IMR-90 (cell line): ENCODE results near the gene PIWIL4. TPM values are rescaled to one million over a fixed set of nuclear protein-coding genes. Genes with fewer than 3 reads are reported as not detected.

Experiments
- ATAC-seq: fragments of 200-7000 bp; cut with Tn5 transposase; 2 replicates; pipeline ENCODE4 v1.9.1; 2020; ENCODE audit warnings: low read depth, mild to moderate bottlenecking, moderate library complexity
- BruUV-seq: library from RNA; stranded (reverse); fragments of 400-500 nt; replicated peaks from 2 replicates; lab custom pipeline; 2021; lab: Mats Ljungman, UMichigan
- CTCF ChIA-PET: fragments of 300-600 bp; formaldehyde crosslinking; extraction: SDS; loops from one replicate; lab custom pipeline; 2021; ENCODE audit warnings: antibody characterized with exemption; lab: Yijun Ruan, JAX
- POLR2A ChIA-PET: fragments of 300-600 bp; sonication (Branson Sonifier 250); formaldehyde crosslinking; loops from one replicate; lab custom pipeline; 2022; ENCODE audit warnings: antibody characterized with exemption; ENCODE audit not compliant: unreplicated experiment; lab: Charles Lee
- DNase-seq: peaks from one replicate; pipeline ENCODE4 v3.0.0; 2013
- H2AFZ ChIP-seq: replicated peaks from 2 replicates; pipeline ENCODE3; 2013; ENCODE audit warnings: low read length, mild to moderate bottlenecking; ENCODE audit not compliant: poor library complexity
- H2AK5ac ChIP-seq: 2 replicates; pipeline ENCODE4 v1.6.1; 2013; ENCODE audit warnings: low read depth, low read length, inconsistent platforms
- H2AK9ac ChIP-seq: replicated peaks from 2 replicates; pipeline ENCODE3; 2013; ENCODE audit warnings: mild to moderate bottlenecking, low read depth, low read length, moderate library complexity; ENCODE audit not compliant: poor library complexity
- H2BK120ac ChIP-seq: 2 replicates; pipeline ENCODE4 v1.6.1; 2013; ENCODE audit warnings: low read depth, low read length, inconsistent platforms
- H2BK15ac ChIP-seq: 3 replicates; pipeline ENCODE4 v1.6.1; 2013; ENCODE audit warnings: low read depth, low read length, inconsistent platforms
- H2BK20ac ChIP-seq: 2 replicates; pipeline ENCODE4 v1.6.1; 2013; ENCODE audit warnings: low read depth, mild to moderate bottlenecking, inconsistent platforms, low read length, moderate library complexity
- H2BK5ac ChIP-seq: 2 replicates; pipeline ENCODE4 v1.6.1; 2013; ENCODE audit warnings: mild to moderate bottlenecking, low read depth, low read length, inconsistent platforms; ENCODE audit not compliant: poor library complexity, severe bottlenecking
- H3K14ac ChIP-seq: replicated peaks from 2 replicates; pipeline ENCODE4 v1.6.1; 2013; ENCODE audit warnings: low read depth, low read length, inconsistent platforms
- H3K18ac ChIP-seq: 2 replicates; pipeline ENCODE4 v1.6.1; 2013; ENCODE audit warnings: low read depth, low read length, control low read depth
- H3K23ac ChIP-seq: 2 replicates; pipeline ENCODE4 v1.6.1; 2013; ENCODE audit warnings: low read depth, low read length, inconsistent platforms
- H3K27ac ChIP-seq: 2 replicates; pipeline ENCODE4 v1.5.1; 2013; ENCODE audit warnings: mild to moderate bottlenecking, control low read depth, low read length; ENCODE audit not compliant: insufficient read depth
- H3K27me3 ChIP-seq: 2 replicates; pipeline ENCODE4 v1.6.1; 2013; ENCODE audit warnings: low read length; ENCODE audit not compliant: control insufficient read depth, insufficient read depth
- H3K36me3 ChIP-seq: 2 replicates; pipeline ENCODE4 v1.6.1; 2013; ENCODE audit warnings: low read length, mixed read lengths; ENCODE audit not compliant: control insufficient read depth, insufficient read depth
- H3K4ac ChIP-seq: 2 replicates; pipeline ENCODE4 v1.6.1; 2013; ENCODE audit warnings: low read depth, low read length, inconsistent platforms
- H3K4me1 ChIP-seq: 2 replicates; pipeline ENCODE4 v1.6.1; 2013; ENCODE audit warnings: low read length, mixed read lengths; ENCODE audit not compliant: control insufficient read depth, insufficient read depth
- H3K4me2 ChIP-seq: 2 replicates; pipeline ENCODE4 v1.6.1; 2013; ENCODE audit warnings: low read depth, mild to moderate bottlenecking, control low read depth, low read length, moderate library complexity
- H3K4me3 ChIP-seq: 2 replicates; pipeline ENCODE4 v1.5.1; 2013; ENCODE audit warnings: low read depth, mild to moderate bottlenecking, control low read depth, low read length, moderate library complexity; ENCODE audit not compliant: insufficient read depth
- H3K56ac ChIP-seq: 2 replicates; pipeline ENCODE4 v1.6.1; 2013; ENCODE audit warnings: low read length, inconsistent platforms; ENCODE audit not compliant: insufficient read depth; ENCODE audit errors: extremely low read depth
- H3K79me1 ChIP-seq, 2 experiments: 2 replicates each; pipeline ENCODE4 v1.6.1; 2013; ENCODE audit warnings: low read length in 2 of 2, inconsistent platforms in 1 of 2, low read depth in 1 of 2
- H3K9ac ChIP-seq: 2 replicates; pipeline ENCODE4 v1.6.1; 2013; ENCODE audit warnings: low read depth, low read length, control low read depth
- H3K9me1 ChIP-seq: 2 replicates; pipeline ENCODE4 v1.6.1; 2013; ENCODE audit warnings: low read length, inconsistent platforms; ENCODE audit not compliant: insufficient read depth
- H3K9me3 ChIP-seq: 2 replicates; pipeline ENCODE4 v1.6.1; 2013; ENCODE audit warnings: low read length; ENCODE audit not compliant: control insufficient read depth, insufficient read depth
- H4K20me1 ChIP-seq: 2 replicates; pipeline ENCODE4 v1.6.1; 2013; ENCODE audit warnings: low read length, inconsistent platforms; ENCODE audit not compliant: insufficient read depth
- H4K5ac ChIP-seq: 2 replicates; pipeline ENCODE4 v1.6.1; 2013; ENCODE audit warnings: mild to moderate bottlenecking, low read depth, low read length, control low read depth
- H4K8ac ChIP-seq, 2 experiments: 2 replicates each; pipeline ENCODE4 v1.6.1; 2013; ENCODE audit warnings: low read depth in 2 of 2, low read length in 2 of 2, control low read depth in 1 of 2, inconsistent platforms in 1 of 2
- H4K91ac ChIP-seq: 2 replicates; pipeline ENCODE4 v1.6.1; 2013; ENCODE audit warnings: low read depth, low read length, inconsistent platforms; ENCODE audit not compliant: insufficient read depth
- CEBPB ChIP-seq: IDR thresholded peaks from 2 replicates; pipeline ENCODE4 v1.6.1; 2012; ENCODE audit warnings: low read depth, low read length, improper control_type of control experiment
- ELK1 ChIP-seq: fragments of 150-350 bp; IDR thresholded peaks from 2 replicates; pipeline ENCODE4 v1.6.1; 2016; ENCODE audit warnings: low read depth, mild to moderate bottlenecking, low read length, moderate library complexity, borderline replicate concordance
- POLR2A ChIP-seq: IDR thresholded peaks from 2 replicates; pipeline ENCODE4 v1.6.1; 2012; ENCODE audit warnings: mild to moderate bottlenecking, low read depth, low read length
- RCOR1 ChIP-seq: IDR thresholded peaks from 2 replicates; pipeline ENCODE4 v1.6.1; 2012; ENCODE audit warnings: mild to moderate bottlenecking, low read length, improper control_type of control experiment; ENCODE audit not compliant: insufficient replicate concordance
- SMC3 ChIP-seq: fragments of 150-350 bp; IDR thresholded peaks from 2 replicates; pipeline ENCODE4 v1.6.1; 2016; ENCODE audit warnings: low read depth, mild to moderate bottlenecking, antibody characterized with exemption, low read length, moderate library complexity
- WGBS, 2 experiments: methylation state at CpG; one replicate each; pipeline versions ENCODE4 v1.1.5 to v1.1.7; 2013; ENCODE audit warnings: missing lambda C conversion rate in 2 of 2; ENCODE audit not compliant: insufficient read length in 1 of 2; ENCODE audit errors: extremely low coverage in 2 of 2; 5-methylcytosine and 5-hydroxymethylcytosine counted together
- dilution Hi-C: fragments of 300-500 bp; cut with HindIII; formaldehyde crosslinking; loops from one replicate; pipeline ENCODE4 v1.14.3; 2018; ENCODE audit warnings: low sequenced_read_pairs; ENCODE audit not compliant: unreplicated experiment
- in situ Hi-C: fragments of 300-500 bp; cut with MboI; formaldehyde crosslinking; loops from 3 replicates; pipeline ENCODE4 v1.14.3; 2019; ENCODE audit warnings: low sequenced_read_pairs, inconsistent platforms, mixed read lengths
- intact Hi-C: fragments of 100-400 bp; cut with micrococcal nuclease; formaldehyde crosslinking; loops from 2 replicates; pipeline ENCODE4 v1.10.0; 2022
- polyA plus RNA-seq, 3 experiments: library from polyadenylated mRNA; depleted of rRNA; stranded (reverse); fragments of >200 nt; gene quantifications; 2 replicates each; pipeline ENCODE4 v1.2.3, GENCODE V29; 2012; ENCODE audit warnings: low replicate concordance in 1 of 3
- total RNA-seq: library from RNA; depleted of rRNA; stranded (reverse); fragments of >200 nt; gene quantifications from 2 replicates; pipeline ENCODE4 v1.2.3, GENCODE V29; 2012

Gene PIWIL4
- total and polyA plus RNA-seq, 2 of the 4 experiments (the other 2 are of a cell fraction): 0.72 to 1.3 TPM

DNA sequence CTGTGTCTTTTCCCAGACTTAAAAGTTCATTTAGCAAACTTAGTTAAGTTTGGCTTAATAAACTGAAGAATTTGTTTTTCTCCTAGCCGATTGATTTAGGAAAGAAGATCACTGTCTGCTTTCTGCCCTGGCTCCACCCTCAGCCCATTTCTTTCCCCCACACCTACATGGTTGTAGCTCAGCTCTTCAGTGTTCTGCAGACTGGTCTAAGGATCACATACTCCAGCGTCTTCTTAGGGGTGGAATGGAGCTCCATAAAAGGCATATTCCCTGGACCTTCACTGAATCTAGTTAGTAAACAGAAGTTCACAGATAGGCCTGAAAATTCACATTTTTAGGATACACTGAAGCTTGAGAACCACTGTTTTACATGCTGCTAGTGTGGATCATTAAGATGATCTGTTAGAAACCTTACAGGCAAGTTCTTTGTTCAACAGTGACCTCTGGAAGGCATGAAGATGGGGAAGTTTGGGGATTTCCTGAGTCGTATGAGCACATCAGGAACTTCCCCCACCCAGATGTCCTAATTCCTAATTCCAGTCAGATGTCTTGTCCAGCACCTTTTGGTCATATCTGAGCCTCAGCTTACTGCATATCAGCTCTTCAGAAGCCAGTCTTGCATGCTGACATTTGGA, 16.8 kb downstream of the PIWIL4 start:
- in situ Hi-C loops (no loop called here), dilution Hi-C loops (no loop called here), intact Hi-C loops (no loop called here)
- no peak overlapping the region for H2AFZ ChIP-seq
- no peak overlapping the region for H2BK5ac ChIP-seq
- no peak overlapping the region for H2BK120ac ChIP-seq
- peaks cover 5% of the 10 kb centered on the region; the same call in 1 of the 2 replicates for H3K27me3 ChIP-seq
- no peak overlapping the region for H3K23ac ChIP-seq
- H3K18ac ChIP-seq: peak overlapping the region; percentile 44; the same call in 1 of the 2 replicates
- no peak overlapping the region for H3K56ac ChIP-seq
- TF ChIP-seq RCOR1: no peak
- no peak for TF ChIP-seq POLR2A
- no peak for TF ChIP-seq SMC3
- no peak for TF ChIP-seq ELK1
- TF ChIP-seq CEBPB: no peak
- H2BK20ac ChIP-seq: no peak overlapping the region
- H3K36me3 ChIP-seq: no peaks in the 10 kb centered on the region
- H2AK9ac ChIP-seq: no peak overlapping the region
- H4K20me1 ChIP-seq: no peaks in the 10 kb centered on the region
- H3K14ac ChIP-seq: no peak overlapping the region
- no CpG with 5 or more reads among the region's 3 CpGs for WGBS, 2 experiments
- peaks cover 2% of the 10 kb centered on the region for H3K4me1 ChIP-seq
- no peak overlapping the region for H3K9ac ChIP-seq
- no peak overlapping the region for H3K4me2 ChIP-seq
- H2BK15ac ChIP-seq: no peak overlapping the region
- H2AK5ac ChIP-seq: no peak overlapping the region
- H3K79me1 ChIP-seq: no peaks in the 10 kb centered on the region
- BruUV-seq: no TSS peak
- no peak overlapping the region for H3K4ac ChIP-seq
- H4K8ac ChIP-seq: no peak overlapping the region
- H3K9me1 ChIP-seq: no peaks in the 10 kb centered on the region
- ChIA-PET CTCF (no interaction called here), POLR2A (no interaction called here)
- H4K5ac ChIP-seq: peak overlapping the region; percentile 57; the same call in 1 of the 2 replicates
- DNase-seq (peak; percentile 75), ATAC-seq (no peak)
- no peak overlapping the region for H4K91ac ChIP-seq
- H3K27ac ChIP-seq: no peak overlapping the region
- no peak overlapping the region for H3K4me3 ChIP-seq
- no peaks in the 10 kb centered on the region for H3K9me3 ChIP-seq
